NCI-H2107 treated with DMSO at 0.1 percent for 48 hours (cell line): ENCODE results near the gene NDUFB1.

Experiments
- DNase-seq: peaks from one replicate; lab custom pipeline; 2025; ENCODE audit not compliant: unreplicated experiment; lab: John Stamatoyannopoulos, UW

NDUFB1 gene

GRCh38 chr14:92099802-92100201 lies 21.7 kb downstream of the NDUFB1 start:
- DNase-seq: no peak

DNA sequence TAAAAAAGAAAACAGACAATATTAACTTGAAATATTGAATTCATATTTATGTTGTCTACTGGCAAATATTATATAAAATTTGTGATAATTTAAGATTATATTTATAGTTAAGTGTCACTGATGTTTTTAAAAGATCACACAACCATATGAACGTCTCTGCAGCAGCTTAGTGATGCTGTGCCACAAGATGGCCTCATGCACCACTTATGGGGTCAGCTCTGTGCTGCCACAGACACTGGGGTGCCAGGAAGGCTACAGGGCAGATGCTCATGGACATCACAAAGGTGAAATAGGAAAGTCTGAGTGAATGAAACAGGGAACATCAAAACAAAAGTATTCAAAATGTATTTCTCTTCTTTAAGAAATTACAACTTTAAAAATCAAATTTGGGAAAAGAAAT lies 28.2 kb downstream of the NDUFB1 start:
- no peak for DNase-seq

GRCh38 chr14:92088494-92088893 lies 33.0 kb downstream of the NDUFB1 start:
- DNase-seq: no peak

- no peak for DNase-seq
These were observed 47.0 kb downstream of the NDUFB1 start for GRCh38 chr14:92074555-92074954.
